PC-9 (cell line): ENCODE results near the gene ZNF398.

Experiments
- CTCF ChIP-seq: fragments of 200-600 bp; sonication (generic); conservative IDR thresholded peaks from 2 replicates; pipeline ENCODE4 v1.6.1; 2017; ENCODE audit warnings: mixed run types, antibody characterized with exemption, mild to moderate bottlenecking, moderate library complexity
- EZH2 ChIP-seq: fragments of 200-600 bp; sonication (generic); IDR thresholded peaks from 2 replicates; pipeline ENCODE4 v1.8.0; 2017; ENCODE audit warnings: antibody characterized with exemption, low read depth

GRCh38 chr7:149223761-149224160 lies 76.5 kb downstream of the ZNF398 start:
- no peak for TF ChIP-seq EZH2
- TF ChIP-seq CTCF = no peak
